Retinal pigment epithelial cell (primary cell): ENCODE results near the gene GALNT18.

Source experiments
- DNase-seq: peaks from one replicate; pipeline ENCODE4 v3.0.0-alpha.2; 2010; ENCODE audit warnings: low read depth
- H3K4me3 ChIP-seq: 2 replicates; pipeline ENCODE4 v1.5.1; 2011; ENCODE audit warnings: mild to moderate bottlenecking, low read length, control low read depth, moderate library complexity
- TF ChIP-seq, protein P1 (sequence below): conservative IDR thresholded peaks from 2 replicates; pipeline ENCODE4 v1.5.1; 2011; ENCODE audit warnings: low read depth, low read length, control low read depth, inconsistent platforms

The GALNT18 gene

DNA sequence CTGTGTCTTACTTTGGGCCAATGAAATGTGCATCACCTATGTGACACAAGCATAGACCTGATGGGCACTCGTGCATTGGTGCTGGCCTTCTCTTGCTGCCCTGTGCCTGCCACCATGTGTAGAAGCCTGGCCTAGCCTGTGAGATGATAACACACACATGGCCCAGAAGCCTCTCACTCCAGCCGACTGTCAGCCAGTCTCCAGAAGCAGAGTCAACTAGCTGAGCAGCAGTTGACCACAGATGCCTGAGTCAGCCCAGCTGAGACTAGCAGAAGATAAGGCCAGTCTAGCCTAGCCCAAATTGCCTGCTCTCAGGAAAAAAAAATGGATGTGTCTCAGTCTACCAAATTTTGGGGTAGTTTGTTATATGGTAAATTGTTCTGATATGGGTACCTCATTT lies 314.9 kb downstream of the GALNT18 start:
- TF ChIP-seq, protein P1, sequence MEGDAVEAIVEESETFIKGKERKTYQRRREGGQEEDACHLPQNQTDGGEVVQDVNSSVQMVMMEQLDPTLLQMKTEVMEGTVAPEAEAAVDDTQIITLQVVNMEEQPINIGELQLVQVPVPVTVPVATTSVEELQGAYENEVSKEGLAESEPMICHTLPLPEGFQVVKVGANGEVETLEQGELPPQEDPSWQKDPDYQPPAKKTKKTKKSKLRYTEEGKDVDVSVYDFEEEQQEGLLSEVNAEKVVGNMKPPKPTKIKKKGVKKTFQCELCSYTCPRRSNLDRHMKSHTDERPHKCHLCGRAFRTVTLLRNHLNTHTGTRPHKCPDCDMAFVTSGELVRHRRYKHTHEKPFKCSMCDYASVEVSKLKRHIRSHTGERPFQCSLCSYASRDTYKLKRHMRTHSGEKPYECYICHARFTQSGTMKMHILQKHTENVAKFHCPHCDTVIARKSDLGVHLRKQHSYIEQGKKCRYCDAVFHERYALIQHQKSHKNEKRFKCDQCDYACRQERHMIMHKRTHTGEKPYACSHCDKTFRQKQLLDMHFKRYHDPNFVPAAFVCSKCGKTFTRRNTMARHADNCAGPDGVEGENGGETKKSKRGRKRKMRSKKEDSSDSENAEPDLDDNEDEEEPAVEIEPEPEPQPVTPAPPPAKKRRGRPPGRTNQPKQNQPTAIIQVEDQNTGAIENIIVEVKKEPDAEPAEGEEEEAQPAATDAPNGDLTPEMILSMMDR: no peak
- no peak for DNase-seq
- no peak overlapping the region for H3K4me3 ChIP-seq

- TF ChIP-seq, protein P1: no peak
- no peak for DNase-seq
- no peak overlapping the region for H3K4me3 ChIP-seq
These were observed 317.3 kb downstream of the GALNT18 start for GRCh38 chr11:11304550-11304949.

DNA sequence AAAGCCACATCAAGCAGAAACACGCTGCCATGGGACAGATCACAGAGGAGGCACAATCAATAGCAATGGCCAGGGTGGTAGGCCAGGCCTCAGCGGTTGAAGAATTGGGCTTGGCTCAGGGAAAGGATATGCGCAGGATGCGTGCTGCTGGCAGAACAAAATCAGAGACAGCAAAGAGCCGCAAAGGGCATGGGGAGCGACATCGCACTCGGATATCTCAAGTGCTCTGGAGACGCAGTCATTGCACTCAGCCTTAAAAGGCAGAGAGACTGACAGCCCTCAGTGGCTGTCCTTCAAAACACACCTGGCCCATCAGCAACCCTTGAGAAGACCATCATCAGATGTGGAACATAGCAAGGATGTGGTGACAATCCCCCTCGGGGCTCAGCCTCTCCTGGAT lies 319.2 kb downstream of the GALNT18 start:
- TF ChIP-seq, protein P1: no peak
- no peak for DNase-seq
- H3K4me3 ChIP-seq: no peak overlapping the region

DNA sequence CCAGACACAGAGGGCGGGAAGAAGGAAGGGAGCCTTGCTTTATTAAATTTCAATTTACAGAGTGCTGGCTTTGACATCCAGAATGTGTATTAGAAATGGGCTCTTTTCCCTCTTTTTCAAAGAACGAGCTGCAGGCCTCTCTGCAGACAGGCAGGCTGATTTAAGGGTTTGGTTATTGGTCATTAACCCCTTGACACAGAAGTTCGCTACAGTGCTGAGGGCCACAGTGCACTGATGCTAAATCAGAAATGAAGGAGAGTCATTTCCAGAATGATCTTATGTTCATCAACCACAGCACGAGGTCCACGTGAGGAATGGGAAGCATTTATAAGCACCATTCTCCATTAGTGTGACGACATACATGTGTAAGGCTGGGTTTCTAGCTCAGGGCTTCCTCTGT lies 320.6 kb downstream of the GALNT18 start:
- TF ChIP-seq, protein P1: no peak
- no peak overlapping the region for H3K4me3 ChIP-seq
- no peak for DNase-seq

DNA sequence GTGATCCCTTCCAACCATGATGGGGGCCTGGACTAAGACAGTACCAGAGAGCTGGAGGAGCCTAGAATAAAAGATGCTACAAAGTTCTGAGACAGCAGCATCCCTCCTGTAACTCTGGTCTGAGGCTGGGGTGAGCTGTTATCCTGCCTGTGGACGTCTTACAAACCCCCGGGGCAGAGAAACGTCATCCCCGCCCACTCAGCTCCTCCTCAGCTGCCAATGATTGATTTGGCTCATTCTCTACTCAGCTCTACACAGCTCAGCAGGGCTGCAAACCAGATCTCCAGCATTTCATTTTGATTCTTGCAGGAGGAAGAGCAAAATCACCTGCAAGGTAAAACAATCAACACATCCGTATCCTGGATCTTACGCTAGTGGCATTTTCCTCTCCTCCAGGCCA lies 324.2 kb downstream of the GALNT18 start:
- no peak for DNase-seq
- H3K4me3 ChIP-seq: no peak overlapping the region
- TF ChIP-seq, protein P1: no peak

DNA sequence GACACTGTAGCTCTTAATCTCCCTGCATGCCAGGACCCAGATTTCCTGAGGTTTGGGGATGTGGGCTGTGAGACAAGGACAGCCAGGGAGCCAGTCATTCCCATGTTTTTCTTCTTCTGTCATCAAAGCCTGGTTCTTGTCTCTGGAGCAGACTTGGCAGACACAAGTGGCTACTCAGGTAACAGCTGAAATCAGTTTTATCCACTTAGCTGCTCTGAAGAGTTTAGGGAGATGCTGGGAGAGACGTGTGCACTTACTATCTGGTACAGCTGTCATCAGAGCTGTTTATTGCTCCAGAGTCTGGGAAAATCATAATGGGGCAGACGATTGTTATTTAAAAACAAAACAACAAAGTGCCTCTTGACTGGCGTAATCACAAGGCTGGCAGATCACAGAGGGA lies 325.4 kb downstream of the GALNT18 start:
- DNase-seq: no peak
- H3K4me3 ChIP-seq: no peak overlapping the region
- TF ChIP-seq, protein P1: no peak

- TF ChIP-seq, protein P1: no peak
- no peak for DNase-seq
- no peak overlapping the region for H3K4me3 ChIP-seq
These were observed 327.3 kb downstream of the GALNT18 start for GRCh38 chr11:11294551-11294855.
